ENCODE measurements around the gene SCN4B.

Gene SCN4B

GRCh38 chr11:118152020-118152551 lies 537 bp downstream of the SCN4B start:
- H3K36me3 Mint-ChIP-seq (ENCODE audit: low read depth) = no peaks in the 10 kb centered on the region
- TF ChIP-seq CTCF (IDR thresholded peaks at IDR 0.05) = no peak
- H3K27ac Mint-ChIP-seq = no peak overlapping the region
- H3K4me1 Mint-ChIP-seq = peaks cover 40% of the 10 kb centered on the region
- DNase-seq = no peak
- H3K4me3 Mint-ChIP-seq = peak overlapping the region; percentile 70
- H3K9me3 Mint-ChIP-seq = no peaks in the 10 kb centered on the region
- H3K27me3 Mint-ChIP-seq (ENCODE audit: low read depth, poor library complexity) = peaks cover 100% of the 10 kb centered on the region

GRCh38 chr11:118151431-118151830 lies 1.2 kb downstream of the SCN4B start:
- Mint-ChIP-seq H3K4me3 (peak overlapping the region; percentile 48), H3K27me3 (ENCODE audit: low read depth, poor library complexity) (peaks cover 100% of the 10 kb centered on the region), H3K27ac (no peak overlapping the region), H3K4me1 (peaks cover 36% of the 10 kb centered on the region), H3K9me3 (no peaks in the 10 kb centered on the region), H3K36me3 (ENCODE audit: low read depth) (no peaks in the 10 kb centered on the region)
- DNase-seq = no peak
- TF ChIP-seq CTCF (IDR thresholded peaks at IDR 0.05) = no peak

GRCh38 chr11:118149493-118149892 lies 3.1 kb downstream of the SCN4B start:
- Mint-ChIP-seq H3K4me1 (peaks cover 23% of the 10 kb centered on the region), H3K27me3 (ENCODE audit: low read depth, poor library complexity) (peaks cover 100% of the 10 kb centered on the region), H3K9me3 (no peaks in the 10 kb centered on the region), H3K4me3 (no peak overlapping the region), H3K36me3 (ENCODE audit: low read depth) (no peaks in the 10 kb centered on the region), H3K27ac (no peak overlapping the region)
- DNase-seq = no peak
- TF ChIP-seq CTCF (IDR thresholded peaks at IDR 0.05) = no peak

GRCh38 chr11:118148856-118149255 lies 3.8 kb downstream of the SCN4B start:
- Mint-ChIP-seq H3K27ac (no peak overlapping the region), H3K4me3 (no peak overlapping the region), H3K36me3 (ENCODE audit: low read depth) (no peaks in the 10 kb centered on the region), H3K27me3 (ENCODE audit: low read depth, poor library complexity) (peaks cover 100% of the 10 kb centered on the region), H3K4me1 (peaks cover 16% of the 10 kb centered on the region), H3K9me3 (no peaks in the 10 kb centered on the region)
- TF ChIP-seq CTCF (IDR thresholded peaks at IDR 0.05) = no peak
- no peak for DNase-seq

- Mint-ChIP-seq H3K4me3 (no peak overlapping the region), H3K36me3 (ENCODE audit: low read depth) (no peaks in the 10 kb centered on the region), H3K27ac (no peak overlapping the region), H3K27me3 (ENCODE audit: low read depth, poor library complexity) (peaks cover 99% of the 10 kb centered on the region), H3K9me3 (no peaks in the 10 kb centered on the region), H3K4me1 (peaks cover 12% of the 10 kb centered on the region)
- no peak for TF ChIP-seq CTCF (IDR thresholded peaks at IDR 0.05)
- DNase-seq = no peak
Observed at GRCh38 chr11:118148240-118148639, 4.4 kb downstream of the SCN4B start.

- H3K27me3 Mint-ChIP-seq (ENCODE audit: low read depth, poor library complexity) = peaks cover 99% of the 10 kb centered on the region
- no peak for DNase-seq
- H3K4me1 Mint-ChIP-seq = peaks cover 17% of the 10 kb centered on the region
- no peaks in the 10 kb centered on the region for H3K9me3 Mint-ChIP-seq
- TF ChIP-seq CTCF (IDR thresholded peaks at IDR 0.05) = no peak
- no peak overlapping the region for H3K27ac Mint-ChIP-seq
- no peaks in the 10 kb centered on the region for H3K36me3 Mint-ChIP-seq (ENCODE audit: low read depth)
- H3K4me3 Mint-ChIP-seq = peak overlapping the region; percentile 63
Observed at GRCh38 chr11:118147502-118147901, 5.1 kb downstream of the SCN4B start.
